ENCODE results near the gene TAF10. TPM values are rescaled to one million over a fixed set of nuclear protein-coding genes. Genes with fewer than 3 reads are reported as not detected.

The TAF10 gene
- total and polyA plus RNA-seq, 2 of the 13 experiments (the other 11 are each of a cell fraction or from before 2014, with no cell fraction given) = 71.3 to 134 TPM

DNA sequence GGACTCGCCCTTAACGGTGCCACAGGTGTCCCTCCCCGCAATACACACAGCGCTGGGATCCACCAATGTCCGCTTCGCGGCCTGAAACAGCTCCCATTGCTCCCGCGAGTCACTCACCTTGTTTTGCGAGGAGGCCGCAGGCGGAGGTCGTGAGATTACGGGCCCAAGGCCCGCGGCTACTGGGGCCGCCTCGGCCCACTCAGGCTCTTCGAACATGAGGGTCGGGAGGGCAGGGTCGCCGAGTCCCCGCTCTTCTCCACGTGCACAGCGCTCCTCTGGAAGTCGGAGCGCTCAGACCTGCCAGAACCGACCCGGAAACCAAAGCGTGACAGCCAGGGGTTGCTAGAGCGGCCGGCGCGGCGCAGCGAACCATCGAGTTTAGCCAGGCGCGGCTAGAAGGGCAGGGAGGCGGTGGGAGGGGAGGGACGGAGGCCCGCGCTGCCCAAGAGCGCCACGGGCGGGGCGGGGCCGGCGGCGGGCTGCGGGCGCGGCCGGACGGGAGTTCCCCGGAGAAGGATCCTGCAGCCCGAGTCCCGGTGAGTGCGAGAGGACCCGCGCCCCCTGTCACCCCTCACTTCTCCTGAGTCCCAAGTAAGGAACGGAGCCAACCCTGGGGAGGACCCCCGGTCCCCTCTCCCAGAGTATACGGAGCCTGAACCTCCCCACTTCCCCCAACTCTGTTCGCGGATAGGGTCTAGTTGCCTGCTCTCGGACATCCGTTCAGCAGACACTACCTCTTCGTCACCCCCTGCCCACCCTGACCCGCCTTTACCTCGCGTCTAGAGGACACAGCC lies 8.5 kb downstream of the TAF10 start, which contains the start of the genes ILK and RRP8 (continued):
- TF ChIP-seq ZNF607 (CRISPR knock-in tag; IDR thresholded peaks at IDR 0.05; ENCODE audit: borderline replicate concordance) (peak; percentile 88), NFYB (CRISPR knock-in tag; IDR thresholded peaks at IDR 0.05) (no peak), KAT7 (CRISPR knock-in tag; IDR thresholded peaks at IDR 0.05; ENCODE audit: borderline replicate concordance) (peak; percentile 93), RBAK (CRISPR knock-in tag; IDR thresholded peaks at IDR 0.05) (no peak), ELF3 (CRISPR knock-in tag; IDR thresholded peaks at IDR 0.05) (peak; percentile 98), FOXO4 (CRISPR knock-in tag; conservative IDR thresholded peaks at IDR 0.05) (no peak; the same call in 1 of the 2 replicates), HOXA3 (CRISPR knock-in tag; IDR thresholded peaks at IDR 0.05) (peak; percentile 88), HNF1B (CRISPR knock-in tag; IDR thresholded peaks at IDR 0.05) (peak; percentile 94), LRRFIP1 (CRISPR knock-in tag; conservative IDR thresholded peaks at IDR 0.05) (no peak), JUND (CRISPR knock-in tag; IDR thresholded peaks at IDR 0.05) (peak; percentile 79; the same call in 1 of the 2 replicates), PRMT3 (CRISPR knock-in tag; IDR thresholded peaks at IDR 0.05; ENCODE audit: borderline replicate concordance, low read depth) (0 out of 2 replicates have a peak, but pooled peaks have one; percentile 34), CCDC6 (CRISPR knock-in tag; IDR thresholded peaks at IDR 0.05) (peak; percentile 76), ZNF253 (CRISPR knock-in tag; IDR thresholded peaks at IDR 0.05; ENCODE audit: borderline replicate concordance) (0 out of 2 replicates have a peak, but pooled peaks have one; percentile 44), ZNF570 (CRISPR knock-in tag; IDR thresholded peaks at IDR 0.05; ENCODE audit: borderline replicate concordance) (no peak), ZNF343 (CRISPR knock-in tag; IDR thresholded peaks at IDR 0.05) (no peak; the same call in 1 of the 2 replicates)
- TF ChIP-seq, protein P1, sequence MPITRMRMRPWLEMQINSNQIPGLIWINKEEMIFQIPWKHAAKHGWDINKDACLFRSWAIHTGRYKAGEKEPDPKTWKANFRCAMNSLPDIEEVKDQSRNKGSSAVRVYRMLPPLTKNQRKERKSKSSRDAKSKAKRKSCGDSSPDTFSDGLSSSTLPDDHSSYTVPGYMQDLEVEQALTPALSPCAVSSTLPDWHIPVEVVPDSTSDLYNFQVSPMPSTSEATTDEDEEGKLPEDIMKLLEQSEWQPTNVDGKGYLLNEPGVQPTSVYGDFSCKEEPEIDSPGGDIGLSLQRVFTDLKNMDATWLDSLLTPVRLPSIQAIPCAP (CRISPR knock-in tag; IDR thresholded peaks at IDR 0.05; ENCODE audit: low read depth) = no peak
- TF ChIP-seq, protein P2, sequence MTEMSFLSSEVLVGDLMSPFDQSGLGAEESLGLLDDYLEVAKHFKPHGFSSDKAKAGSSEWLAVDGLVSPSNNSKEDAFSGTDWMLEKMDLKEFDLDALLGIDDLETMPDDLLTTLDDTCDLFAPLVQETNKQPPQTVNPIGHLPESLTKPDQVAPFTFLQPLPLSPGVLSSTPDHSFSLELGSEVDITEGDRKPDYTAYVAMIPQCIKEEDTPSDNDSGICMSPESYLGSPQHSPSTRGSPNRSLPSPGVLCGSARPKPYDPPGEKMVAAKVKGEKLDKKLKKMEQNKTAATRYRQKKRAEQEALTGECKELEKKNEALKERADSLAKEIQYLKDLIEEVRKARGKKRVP (CRISPR knock-in tag; IDR thresholded peaks at IDR 0.05) = 0 out of 4 replicates have a peak, but pooled peaks of 1 of the 2 experiments have one; percentile 57
- TF ChIP-seq, protein P3, sequence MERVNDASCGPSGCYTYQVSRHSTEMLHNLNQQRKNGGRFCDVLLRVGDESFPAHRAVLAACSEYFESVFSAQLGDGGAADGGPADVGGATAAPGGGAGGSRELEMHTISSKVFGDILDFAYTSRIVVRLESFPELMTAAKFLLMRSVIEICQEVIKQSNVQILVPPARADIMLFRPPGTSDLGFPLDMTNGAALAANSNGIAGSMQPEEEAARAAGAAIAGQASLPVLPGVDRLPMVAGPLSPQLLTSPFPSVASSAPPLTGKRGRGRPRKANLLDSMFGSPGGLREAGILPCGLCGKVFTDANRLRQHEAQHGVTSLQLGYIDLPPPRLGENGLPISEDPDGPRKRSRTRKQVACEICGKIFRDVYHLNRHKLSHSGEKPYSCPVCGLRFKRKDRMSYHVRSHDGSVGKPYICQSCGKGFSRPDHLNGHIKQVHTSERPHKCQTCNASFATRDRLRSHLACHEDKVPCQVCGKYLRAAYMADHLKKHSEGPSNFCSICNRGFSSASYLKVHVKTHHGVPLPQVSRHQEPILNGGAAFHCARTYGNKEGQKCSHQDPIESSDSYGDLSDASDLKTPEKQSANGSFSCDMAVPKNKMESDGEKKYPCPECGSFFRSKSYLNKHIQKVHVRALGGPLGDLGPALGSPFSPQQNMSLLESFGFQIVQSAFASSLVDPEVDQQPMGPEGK (CRISPR knock-in tag; IDR thresholded peaks at IDR 0.05) = peak; percentile 39; the same call in 1 of the 2 replicates

Measured in HepG2 (cell line).